ENCODE measurements around the gene PIP5KL1. TPM values are rescaled to one million over a fixed set of nuclear protein-coding genes. Genes with fewer than 3 reads are reported as not detected.

The PIP5KL1 gene
- total RNA-seq, 2 donors from 2014 or later: 0.85 to 0.89 TPM

- Histone ChIP-seq H3K4me1 (peaks cover 21% of the 10 kb centered on the region), H3K36me3 (no peaks in the 10 kb centered on the region), H3K27me3 (no peaks in the 10 kb centered on the region), H3K4me3 (no peak overlapping the region), H3K9me3 (no peaks in the 10 kb centered on the region), H3K9ac (ENCODE audit: low read depth in 2 of 2, low read length in 2 of 2) (no peak overlapping the region), H3K27ac (no peak overlapping the region)
- no peak for DNase-seq
- TF ChIP-seq CTCF (IDR thresholded peaks at IDR 0.05): no peak
- intact Hi-C loops (cut with DNase I): no loop called here
These were observed 3.7 kb upstream of the PIP5KL1 start for GRCh38 chr9:127934248-127934647.

- Histone ChIP-seq H3K27me3 (peaks cover 10% of the 10 kb centered on the region), H3K4me1 (peaks cover 24% of the 10 kb centered on the region), H3K9ac (ENCODE audit: low read depth in 2 of 2, low read length in 2 of 2) (no peak overlapping the region), H3K4me3 (peak overlapping the region; percentile 46), H3K36me3 (no peaks in the 10 kb centered on the region), H3K9me3 (no peaks in the 10 kb centered on the region), H3K27ac (no peak overlapping the region)
- TF ChIP-seq CTCF (IDR thresholded peaks at IDR 0.05): no peak
- no peak for DNase-seq
- intact Hi-C loops (cut with DNase I): no loop called here
These were observed 710 bp upstream of the PIP5KL1 start for GRCh38 chr9:127931092-127931881.

- Histone ChIP-seq H3K9ac (ENCODE audit: low read depth in 2 of 2, low read length in 2 of 2) (no peak overlapping the region), H3K4me1 (peaks cover 24% of the 10 kb centered on the region), H3K9me3 (no peaks in the 10 kb centered on the region), H3K27ac (no peak overlapping the region), H3K27me3 (peaks cover 18% of the 10 kb centered on the region), H3K4me3 (no peak overlapping the region), H3K36me3 (no peaks in the 10 kb centered on the region)
- intact Hi-C loops (cut with DNase I): no loop called here
- DNase-seq: no peak
- no peak for TF ChIP-seq CTCF (IDR thresholded peaks at IDR 0.05)
These were observed 975 bp downstream of the PIP5KL1 start for GRCh38 chr9:127929625-127929979.

DNA sequence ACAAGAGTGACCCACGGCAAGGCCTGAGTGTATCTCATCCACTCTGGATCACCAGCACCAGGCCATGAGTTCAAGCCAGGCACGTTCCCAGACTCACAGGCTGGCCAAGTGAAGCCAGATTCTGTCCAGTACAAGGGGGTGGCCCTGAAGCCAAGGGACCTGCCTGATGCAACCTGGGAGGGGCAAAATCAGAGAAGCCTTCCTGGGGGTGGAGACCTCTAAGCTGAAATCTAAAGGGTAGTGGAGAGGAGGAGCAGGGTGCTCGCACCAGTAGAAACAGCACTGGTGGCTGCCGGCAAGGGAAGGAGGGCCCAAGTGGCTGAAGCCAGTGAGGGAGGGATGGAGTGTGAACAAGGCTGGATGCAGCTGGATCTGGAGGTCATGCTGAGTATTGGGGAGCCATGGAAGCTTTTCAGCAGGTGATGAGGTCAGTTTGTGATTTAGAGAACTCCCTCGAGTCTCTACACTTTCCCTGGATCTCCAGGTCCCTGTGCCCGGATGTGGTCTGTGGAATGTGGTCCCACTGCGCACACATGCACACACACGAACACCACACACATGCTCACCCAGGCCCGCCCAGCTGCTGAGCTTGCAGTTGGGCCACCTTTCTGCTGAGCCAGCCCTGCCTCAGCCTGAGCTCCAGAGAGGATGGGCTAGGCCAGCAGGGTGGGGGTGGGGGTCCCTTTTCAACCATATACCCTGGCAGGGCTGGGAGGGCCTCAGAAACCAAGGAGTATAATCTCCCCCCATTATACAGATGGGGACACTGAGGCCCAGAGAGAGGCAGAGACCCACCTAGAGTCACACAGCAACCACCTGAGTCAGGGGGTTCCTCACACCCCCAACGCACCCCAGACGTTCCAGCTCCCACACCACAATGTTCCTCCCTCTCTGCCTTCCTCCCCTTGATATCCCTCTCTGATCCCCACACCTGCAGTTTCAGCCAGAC, 1.6 kb downstream of the PIP5KL1 start:
- Histone ChIP-seq H3K9ac (ENCODE audit: low read depth in 2 of 2, low read length in 2 of 2) (no peak overlapping the region), H3K27me3 (peaks cover 18% of the 10 kb centered on the region), H3K4me3 (no peak overlapping the region), H3K9me3 (no peaks in the 10 kb centered on the region), H3K36me3 (no peaks in the 10 kb centered on the region), H3K4me1 (peaks cover 24% of the 10 kb centered on the region), H3K27ac (no peak overlapping the region)
- TF ChIP-seq CTCF (IDR thresholded peaks at IDR 0.05): no peak
- intact Hi-C loops (cut with DNase I): no loop called here
- no peak for DNase-seq

GRCh38 chr9:127927988-127928675, 2.4 kb downstream of the PIP5KL1 start:
- Histone ChIP-seq H3K27me3 (peaks cover 18% of the 10 kb centered on the region), H3K4me1 (peaks cover 24% of the 10 kb centered on the region), H3K9me3 (no peaks in the 10 kb centered on the region), H3K9ac (ENCODE audit: low read depth in 2 of 2, low read length in 2 of 2) (no peak overlapping the region), H3K36me3 (no peaks in the 10 kb centered on the region), H3K4me3 (peak overlapping the region; percentile 33), H3K27ac (no peak overlapping the region)
- TF ChIP-seq CTCF (IDR thresholded peaks at IDR 0.05): no peak
- intact Hi-C loops (cut with DNase I): no loop called here
- peak; percentile 50 for DNase-seq

Measured in colonic mucosa (tissue), 4 donors.